Mesenchymal stem cell (in vitro differentiated cells and primary cell): ENCODE results near the gene KRT36.
A peak's percentile ranks its signal among the peaks of the same experiment; 100 is the strongest.

ENCODE experiments used
- DNase-seq: peaks from one replicate; pipeline ENCODE4 v3.0.0-alpha.2; 2013
- H2AFZ ChIP-seq: one replicate; pipeline ENCODE4 v1.6.1; 2013; ENCODE audit warnings: low read depth, mild to moderate bottlenecking, control low read depth, inconsistent platforms, low read length, moderate library complexity
- H2AK5ac ChIP-seq: 2 replicates; pipeline ENCODE4 v1.6.1; 2013; ENCODE audit warnings: low read length, moderate library complexity, mild to moderate bottlenecking, inconsistent platforms; ENCODE audit not compliant: severe bottlenecking
- H2BK120ac ChIP-seq: one replicate; pipeline ENCODE4 v1.6.1; 2013; ENCODE audit warnings: low read depth, mild to moderate bottlenecking, inconsistent platforms, low read length, moderate library complexity
- H2BK12ac ChIP-seq, 2 experiments: one replicate each; pipeline ENCODE4 v1.6.1; 2013; ENCODE audit warnings: inconsistent platforms in 2 of 2, low read length in 2 of 2, mild to moderate bottlenecking in 2 of 2, moderate library complexity in 2 of 2, control low read depth in 1 of 2
- H2BK15ac ChIP-seq: one replicate; pipeline ENCODE4 v1.6.1; 2013; ENCODE audit warnings: mild to moderate bottlenecking, low read depth, inconsistent platforms; ENCODE audit not compliant: poor library complexity, severe bottlenecking
- H2BK5ac ChIP-seq: 2 replicates; pipeline ENCODE4 v1.6.1; 2013; ENCODE audit warnings: low read depth, mild to moderate bottlenecking, low read length, control low read depth, inconsistent platforms; ENCODE audit not compliant: poor library complexity, severe bottlenecking
- H3K14ac ChIP-seq, 2 experiments: one replicate each; pipeline ENCODE4 v1.6.1; 2013; ENCODE audit warnings: inconsistent platforms in 2 of 2, low read length in 2 of 2, control low read depth in 1 of 2, mild to moderate bottlenecking in 1 of 2, moderate library complexity in 1 of 2
- H3K18ac ChIP-seq, 2 experiments: one replicate each; pipeline ENCODE4 v1.6.1; 2013; ENCODE audit warnings: inconsistent platforms in 2 of 2, low read length in 2 of 2, control low read depth in 1 of 2, low read depth in 1 of 2, mild to moderate bottlenecking in 1 of 2
- H3K23ac ChIP-seq, 2 experiments: one replicate each; pipeline ENCODE4 v1.6.1; 2013; ENCODE audit warnings: inconsistent platforms in 2 of 2, low read length in 2 of 2, mild to moderate bottlenecking in 2 of 2, moderate library complexity in 2 of 2, control low read depth in 1 of 2
- H3K27ac ChIP-seq: 2 replicates; pipeline ENCODE4 v1.5.1; 2013; ENCODE audit warnings: mild to moderate bottlenecking, moderate library complexity, low read length, control low read depth, inconsistent platforms; ENCODE audit not compliant: poor library complexity, severe bottlenecking
- H3K27me3 ChIP-seq, 2 experiments: 2 replicates each; pipeline versions ENCODE4 v1.6.1 to v1.7.0; 2013; ENCODE audit warnings: low read length in 2 of 2, mild to moderate bottlenecking in 2 of 2, moderate library complexity in 2 of 2, control low read depth in 1 of 2, inconsistent platforms in 1 of 2; ENCODE audit not compliant: control insufficient read depth in 1 of 2, insufficient read depth in 1 of 2
- H3K36me3 ChIP-seq, 2 experiments: 2 replicates each; pipeline versions ENCODE4 v1.6.1 to v1.7.0; 2013; ENCODE audit warnings: low read length in 2 of 2, control low read depth in 1 of 2, inconsistent platforms in 1 of 2, low read depth in 1 of 2, mild to moderate bottlenecking in 1 of 2; ENCODE audit not compliant: insufficient read depth in 2 of 2, control insufficient read depth in 1 of 2
- H3K4ac ChIP-seq, 2 experiments: one replicate each; pipeline ENCODE4 v1.6.1; 2013; ENCODE audit warnings: inconsistent platforms in 2 of 2, low read length in 2 of 2, mild to moderate bottlenecking in 2 of 2, moderate library complexity in 2 of 2, control low read depth in 1 of 2, low read depth in 1 of 2
- H3K4me1 ChIP-seq: 2 replicates; pipeline ENCODE4 v1.6.1; 2013; ENCODE audit warnings: low read depth, low read length, control low read depth; ENCODE audit not compliant: control insufficient read depth, insufficient read depth
- H3K4me2 ChIP-seq: 2 replicates; pipeline ENCODE4 v1.6.1; 2013; ENCODE audit warnings: low read length, mild to moderate bottlenecking, inconsistent platforms; ENCODE audit not compliant: poor library complexity, severe bottlenecking
- H3K4me3 ChIP-seq, 2 experiments: 2 replicates each; pipeline versions ENCODE4 v1.5.1 to v1.7.0; 2013; ENCODE audit warnings: low read length in 2 of 2, mild to moderate bottlenecking in 2 of 2, control low read depth in 1 of 2, low read depth in 1 of 2; ENCODE audit not compliant: insufficient read depth in 1 of 2
- H3K79me1 ChIP-seq: replicated peaks from 2 replicates; pipeline ENCODE4 v1.6.1; 2013; ENCODE audit warnings: mild to moderate bottlenecking, control low read depth, low read length, inconsistent platforms; ENCODE audit not compliant: poor library complexity, severe bottlenecking
- H3K9ac ChIP-seq: 2 replicates; pipeline ENCODE4 v1.7.0; 2013; ENCODE audit warnings: mild to moderate bottlenecking, low read length, moderate library complexity
- H3K9me3 ChIP-seq: 2 replicates; pipeline ENCODE4 v1.7.0; 2013; ENCODE audit warnings: mild to moderate bottlenecking, low read length; ENCODE audit not compliant: control insufficient read depth
- H4K8ac ChIP-seq: one replicate; pipeline ENCODE4 v1.6.1; 2013; ENCODE audit warnings: inconsistent platforms, mild to moderate bottlenecking, low read length, moderate library complexity
- H4K91ac ChIP-seq: one replicate; pipeline ENCODE4 v1.6.1; 2013; ENCODE audit warnings: mild to moderate bottlenecking, low read length, inconsistent platforms
- WGBS: methylation state at CpG from one replicate; pipeline ENCODE4 v1.1.7; 2013; ENCODE audit warnings: mixed read lengths; 5-methylcytosine and 5-hydroxymethylcytosine counted together

The KRT36 gene

DNA sequence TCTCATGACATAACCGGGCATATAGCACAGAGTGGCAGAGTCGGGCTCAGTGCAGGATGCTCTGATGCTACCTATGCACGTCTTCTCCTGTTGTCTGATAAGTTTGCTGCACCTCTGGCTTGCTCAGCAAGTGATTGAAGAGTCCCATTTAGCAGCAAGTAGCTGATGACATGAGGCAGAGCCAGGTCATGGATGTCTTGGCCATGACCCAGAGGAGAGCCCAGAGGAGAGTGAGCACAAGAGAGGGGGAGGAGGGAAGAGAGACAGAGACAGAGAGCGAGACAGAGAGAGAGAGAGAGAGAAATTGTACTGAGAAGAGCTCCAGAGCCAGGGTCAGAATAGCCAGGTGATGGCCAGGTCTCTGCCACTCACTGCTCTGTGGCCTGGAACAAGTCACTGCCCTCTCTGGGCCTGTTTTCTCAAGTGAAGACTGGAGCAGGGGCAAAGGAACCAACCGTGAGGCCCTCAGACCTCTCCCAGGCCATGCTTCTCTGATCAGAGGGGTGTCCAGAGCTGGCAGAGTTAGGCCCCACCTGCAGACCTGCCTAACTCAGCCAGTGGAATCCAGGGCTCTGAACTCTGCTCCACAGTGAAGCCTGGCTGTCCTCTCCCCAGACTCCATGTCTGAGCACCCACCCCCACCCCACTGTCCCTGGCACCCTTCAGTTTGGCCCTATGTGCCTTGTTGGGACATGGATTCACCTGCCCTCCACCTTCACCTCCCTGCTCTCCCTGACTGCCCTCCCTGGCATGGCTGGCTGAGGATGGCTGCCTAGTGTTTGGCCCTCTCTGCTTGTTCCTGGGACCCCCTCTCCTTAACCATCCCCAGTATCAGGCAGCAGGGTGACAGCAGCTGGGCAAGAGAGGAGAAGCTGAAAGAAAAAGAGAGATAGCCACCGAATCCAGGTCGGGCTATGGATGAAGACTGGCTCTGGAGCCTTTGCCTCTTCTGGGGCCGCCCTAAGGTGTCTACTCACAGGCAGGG lies 4.5 kb downstream of the KRT36 start:
- H2BK15ac ChIP-seq = no peak overlapping the region
- H2BK120ac ChIP-seq = no peak overlapping the region
- peak overlapping the region in 1 of 2 experiments; percentile 57 for H3K23ac ChIP-seq
- H3K14ac ChIP-seq = peak overlapping the region in 1 of 2 experiments; percentile 0
- H2BK5ac ChIP-seq = no peak overlapping the region
- H3K18ac ChIP-seq = no peak overlapping the region
- H3K27me3 ChIP-seq = peaks cover 0 to 43% of the 10 kb centered on the region in 2 experiments
- H3K79me1 ChIP-seq = no peaks in the 10 kb centered on the region
- no peak overlapping the region for H2AFZ ChIP-seq
- no peak overlapping the region for H2AK5ac ChIP-seq
- no peak overlapping the region for H3K4ac ChIP-seq
- H4K8ac ChIP-seq = no peak overlapping the region
- no peak overlapping the region for H3K9ac ChIP-seq
- no peak overlapping the region for H3K4me3 ChIP-seq
- no peaks in the 10 kb centered on the region for H3K36me3 ChIP-seq
- peaks cover 2% of the 10 kb centered on the region for H3K4me1 ChIP-seq
- no peaks in the 10 kb centered on the region for H3K9me3 ChIP-seq
- no peak overlapping the region for H2BK12ac ChIP-seq
- no peak overlapping the region for H3K4me2 ChIP-seq
- no peak overlapping the region for H3K27ac ChIP-seq
- H4K91ac ChIP-seq = no peak overlapping the region
- no peak for DNase-seq
- WGBS = 84% methylated on average over 8 of the region's 8 CpGs

DNA sequence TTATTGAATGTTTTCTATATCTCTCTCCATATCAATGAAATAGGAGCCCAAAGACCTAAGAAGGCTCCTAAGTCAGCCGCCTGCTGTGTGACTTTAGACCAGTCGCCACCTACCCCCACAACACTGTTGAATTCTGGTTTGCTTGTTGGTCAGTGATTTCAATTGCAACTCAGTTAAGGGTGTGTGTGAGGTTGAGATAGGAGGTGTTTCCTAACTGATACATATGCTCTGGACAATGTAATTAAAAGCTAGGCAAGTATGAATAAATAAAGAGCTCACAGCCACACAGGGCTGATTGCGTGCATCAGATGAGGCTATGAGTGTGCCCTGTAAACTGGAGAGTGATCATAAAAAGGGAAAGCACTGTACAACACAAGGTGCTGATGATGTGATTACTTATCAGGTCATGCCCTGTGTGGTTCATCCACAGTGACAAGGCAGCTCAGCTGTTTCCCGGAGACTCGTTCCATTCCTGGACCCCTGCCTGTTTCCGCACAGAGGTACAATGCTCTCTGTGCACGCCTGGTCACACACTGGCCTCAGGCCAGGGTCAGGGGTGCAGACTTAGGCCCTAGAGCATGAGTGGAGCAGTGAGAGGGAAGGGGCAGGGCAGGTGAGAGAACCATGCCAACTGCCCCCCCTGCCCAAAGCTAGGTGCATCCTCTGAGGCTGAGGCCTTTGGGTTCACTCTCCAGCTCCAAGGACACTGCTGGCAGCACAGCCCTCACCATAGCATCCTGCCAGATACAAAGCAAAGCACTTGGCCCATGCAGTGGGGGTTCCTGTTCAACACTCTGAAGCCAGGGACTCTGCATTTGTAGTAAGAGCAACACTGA lies 5.5 kb downstream of the KRT36 start:
- Histone ChIP-seq H3K36me3 (no peaks in the 10 kb centered on the region), H3K4ac (no peak overlapping the region), H3K4me1 (peaks cover 2% of the 10 kb centered on the region), H3K23ac (no peak overlapping the region), H3K27me3 (peaks cover 0 to 49% of the 10 kb centered on the region in 2 experiments), H3K9ac (no peak overlapping the region), H2BK15ac (no peak overlapping the region), H3K27ac (no peak overlapping the region), H4K91ac (no peak overlapping the region), H3K4me3 (no peak overlapping the region), H2BK12ac (no peak overlapping the region), H2BK120ac (no peak overlapping the region), H2AFZ (no peak overlapping the region), H2BK5ac (no peak overlapping the region), H3K18ac (no peak overlapping the region), H3K9me3 (no peaks in the 10 kb centered on the region), H4K8ac (no peak overlapping the region), H3K79me1 (no peaks in the 10 kb centered on the region), H2AK5ac (no peak overlapping the region), H3K14ac (no peak overlapping the region), H3K4me2 (no peak overlapping the region)
- 89% methylated on average over 7 of the region's 7 CpGs for WGBS
- no peak for DNase-seq

DNA sequence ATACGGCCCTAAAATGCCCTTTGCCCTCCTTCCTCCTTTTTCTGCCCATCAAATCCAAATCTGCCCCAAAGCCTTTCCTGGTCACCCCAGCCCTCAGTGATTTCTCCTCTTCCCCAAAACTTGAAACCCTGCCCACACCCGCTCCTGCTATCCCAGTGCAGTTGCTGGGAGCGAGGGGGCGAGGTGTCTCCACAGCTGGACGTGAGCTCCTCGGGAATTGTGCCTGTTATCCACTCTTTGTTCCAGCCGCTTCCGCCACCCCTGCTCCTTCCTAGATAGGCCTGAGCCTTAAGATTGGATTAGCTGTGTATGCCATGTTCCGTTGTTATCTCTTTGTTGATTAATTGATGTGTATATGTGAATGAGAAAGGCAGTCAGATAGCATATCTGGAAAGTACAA lies 6.2 kb downstream of the KRT36 start:
- Histone ChIP-seq H3K4me2 (no peak overlapping the region), H3K9me3 (no peaks in the 10 kb centered on the region), H3K18ac (no peak overlapping the region), H2BK15ac (no peak overlapping the region), H3K27ac (no peak overlapping the region), H3K23ac (no peak overlapping the region), H3K79me1 (no peaks in the 10 kb centered on the region), H2BK120ac (no peak overlapping the region), H2AFZ (no peak overlapping the region), H2AK5ac (no peak overlapping the region), H3K14ac (no peak overlapping the region), H2BK5ac (no peak overlapping the region), H4K8ac (no peak overlapping the region), H3K4me3 (no peak overlapping the region), H3K4me1 (no peaks in the 10 kb centered on the region), H3K4ac (no peak overlapping the region), H2BK12ac (no peak overlapping the region), H3K27me3 (peaks cover 0 to 56% of the 10 kb centered on the region in 2 experiments), H3K9ac (no peak overlapping the region), H4K91ac (no peak overlapping the region), H3K36me3 (no peaks in the 10 kb centered on the region)
- WGBS = 73% methylated on average over 9 of the region's 9 CpGs
- DNase-seq = no peak

DNA sequence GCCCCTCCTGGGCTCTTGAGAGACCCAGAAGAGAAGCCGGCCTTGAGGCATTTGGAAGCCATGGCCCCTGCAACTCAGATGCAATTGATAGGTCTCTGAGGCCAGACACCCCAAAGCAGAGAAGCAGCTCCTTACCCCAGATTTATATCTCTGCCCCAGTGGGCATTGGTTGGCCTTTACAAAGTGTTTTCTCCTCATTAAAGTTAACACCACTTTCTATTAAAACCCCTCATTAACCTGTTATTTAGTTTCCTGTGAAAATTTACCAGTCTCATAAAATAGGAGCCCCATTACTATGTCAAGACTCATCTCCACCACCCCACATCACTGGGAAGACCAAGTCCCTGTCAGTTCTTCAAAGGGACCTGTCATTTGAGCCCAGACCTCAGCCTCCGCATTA lies 8.7 kb downstream of the KRT36 start, which contains the start of gene KRT35:
TSS of gene KRT35 (minus strand) at position 116 of the 400 bp plus-strand sequence. CDS start at position 62, 54 bp downstream.
- no peak within 1 kb of the TSS for H3K18ac ChIP-seq
- no peaks in the 10 kb centered on the region for H3K9me3 ChIP-seq
- no peak within 1 kb of the TSS for H2AK5ac ChIP-seq
- no peak within 1 kb of the TSS for H3K14ac ChIP-seq
- no peak within 1 kb of the TSS for H3K4ac ChIP-seq
- no peak within 1 kb of the TSS for H3K4me2 ChIP-seq
- no peak within 1 kb of the TSS for H2BK5ac ChIP-seq
- no peak within 1 kb of the TSS for H2BK12ac ChIP-seq
- H3K79me1 ChIP-seq = no peaks in the 10 kb centered on the region
- no peak within 1 kb of the TSS for H4K91ac ChIP-seq
- H4K8ac ChIP-seq = no peak within 1 kb of the TSS
- no peak within 1 kb of the TSS for H3K4me3 ChIP-seq
- H3K27me3 ChIP-seq = peaks cover 0 to 62% of the 10 kb centered on the region in 2 experiments
- H2AFZ ChIP-seq = no peak within 1 kb of the TSS
- no peak within 1 kb of the TSS for H3K23ac ChIP-seq
- H3K36me3 ChIP-seq = no peaks in the 10 kb centered on the region
- H2BK120ac ChIP-seq = no peak within 1 kb of the TSS
- 100% methylated on average over 2 of the region's 2 CpGs for WGBS
- no peak for DNase-seq
- no peak within 1 kb of the TSS for H3K27ac ChIP-seq
- no peak within 1 kb of the TSS for H2BK15ac ChIP-seq
- H3K4me1 ChIP-seq = no peaks in the 10 kb centered on the region
- no peak within 1 kb of the TSS for H3K9ac ChIP-seq
